ENCODE measurements around the gene RNF111.
"Not testable (repeated sequence)": the region's sequence is repeated elsewhere in the genome, so short reads cannot be mapped to it uniquely, and the experiment has no call there.

RNF111 gene

GRCh38 chr15:59133929-59134427 is 146.5 kb downstream of the RNF111 start:
- no peak for DNase-seq (ENCODE audit: low spot score)

GRCh38 chr15:59137566-59137965 is 150.1 kb downstream of the RNF111 start:
- DNase-seq (ENCODE audit: low spot score), result no peak

GRCh38 chr15:59138243-59138642 is 150.8 kb downstream of the RNF111 start:
- DNase-seq (ENCODE audit: low spot score), result peak; percentile 79

GRCh38 chr15:59140422-59141226 is 153.2 kb downstream of the RNF111 start:
- no peak for DNase-seq (ENCODE audit: low spot score)

- DNase-seq (ENCODE audit: low spot score), result no peak
These were observed 155.8 kb downstream of the RNF111 start for GRCh38 chr15:59143281-59143680.

GRCh38 chr15:59144594-59144993 is 157.1 kb downstream of the RNF111 start:
- DNase-seq (ENCODE audit: low spot score), result not testable (repeated sequence)
